GM12874 (cell line): Measurements from ENCODE around the gene ASH1L.
A peak's percentile ranks its signal among the peaks of the same experiment; 100 is the strongest.

Experiments used
- CTCF ChIP-seq: IDR thresholded peaks from 2 replicates; pipeline ENCODE4 v1.5.1; 2011; ENCODE audit warnings: low read depth, mild to moderate bottlenecking, control low read depth, low read length, moderate library complexity; ENCODE audit not compliant: insufficient read depth

Gene ASH1L

GRCh38 chr1:155324717-155325602 lies 237.6 kb downstream of the ASH1L start:
- peak; percentile 61 for TF ChIP-seq CTCF

DNA sequence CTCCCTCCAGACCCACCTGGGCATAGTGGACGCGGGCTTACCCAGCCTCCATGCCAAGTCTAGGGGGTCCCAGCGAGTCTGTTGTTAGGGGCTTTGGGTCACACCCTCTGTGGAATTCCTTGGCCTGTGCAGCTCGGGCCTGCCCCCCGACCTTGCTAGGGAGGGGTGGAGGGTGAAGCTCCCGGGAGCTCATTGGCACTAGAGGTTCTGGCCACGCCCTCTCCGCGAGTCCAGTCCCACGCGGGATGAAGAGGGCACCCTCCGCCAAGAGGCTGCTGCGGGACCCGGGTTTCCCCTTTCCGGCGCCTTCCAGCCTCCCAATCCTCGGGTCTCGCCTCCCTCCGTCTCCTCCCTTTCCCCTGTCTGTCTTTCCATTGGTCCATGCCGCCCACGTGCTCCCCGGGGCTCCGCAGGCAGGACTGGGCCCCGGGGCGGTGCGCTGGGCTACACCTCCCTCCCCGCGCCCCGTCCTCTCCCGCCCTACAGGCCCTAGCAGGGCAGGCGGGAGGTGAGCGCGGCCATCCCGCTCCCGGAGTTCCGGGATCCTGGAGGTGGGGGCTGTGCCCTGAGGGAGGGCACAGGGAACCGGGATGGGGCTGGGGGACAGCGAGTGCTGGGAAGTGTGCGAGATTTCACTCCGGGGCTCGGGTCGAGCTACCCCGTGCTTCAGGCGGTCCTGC lies 238.4 kb downstream of the ASH1L start:
- no peak for TF ChIP-seq CTCF

GRCh38 chr1:155323729-155324036 lies 238.9 kb downstream of the ASH1L start:
- no peak for TF ChIP-seq CTCF

DNA sequence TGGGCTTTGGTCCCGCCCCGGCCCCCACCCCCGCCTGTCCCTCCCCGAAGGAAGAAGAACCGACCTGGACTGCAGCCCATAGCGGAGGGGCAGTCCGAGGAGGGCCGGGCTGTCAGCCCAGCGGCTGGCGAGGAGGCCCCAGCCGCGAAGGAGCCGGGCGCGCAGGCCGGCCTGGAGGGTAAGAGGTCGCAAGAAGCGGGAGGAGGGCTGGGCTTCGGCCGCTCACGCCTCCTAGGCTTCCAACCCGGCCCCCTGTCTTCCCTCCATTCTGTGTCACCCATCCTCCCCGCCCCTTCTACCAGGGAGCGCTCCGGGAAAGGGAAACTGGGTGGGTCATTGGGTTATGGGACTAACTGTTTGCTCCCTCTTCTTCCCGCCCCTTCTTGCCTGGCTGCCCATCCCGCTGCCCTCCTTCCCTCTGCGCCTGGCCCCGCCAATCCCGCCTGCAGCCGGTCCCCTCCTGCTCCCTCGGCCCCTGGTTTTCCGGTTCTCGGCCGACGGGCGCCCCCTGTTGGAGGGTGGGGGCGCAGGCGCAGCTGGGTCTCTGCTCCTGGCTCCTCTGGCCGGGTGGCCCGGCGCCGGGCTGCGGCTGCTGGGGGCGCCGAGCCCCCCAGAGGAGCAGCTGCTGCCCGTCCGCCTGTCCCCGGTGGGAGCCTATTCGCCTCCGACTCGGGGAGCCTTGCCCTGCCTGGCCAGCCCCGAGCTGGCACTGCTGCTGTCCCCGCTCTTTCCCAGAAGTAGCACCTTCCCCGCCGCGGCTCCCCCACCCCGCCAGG lies 239.5 kb downstream of the ASH1L start:
- TF ChIP-seq CTCF, result peak; percentile 97

DNA sequence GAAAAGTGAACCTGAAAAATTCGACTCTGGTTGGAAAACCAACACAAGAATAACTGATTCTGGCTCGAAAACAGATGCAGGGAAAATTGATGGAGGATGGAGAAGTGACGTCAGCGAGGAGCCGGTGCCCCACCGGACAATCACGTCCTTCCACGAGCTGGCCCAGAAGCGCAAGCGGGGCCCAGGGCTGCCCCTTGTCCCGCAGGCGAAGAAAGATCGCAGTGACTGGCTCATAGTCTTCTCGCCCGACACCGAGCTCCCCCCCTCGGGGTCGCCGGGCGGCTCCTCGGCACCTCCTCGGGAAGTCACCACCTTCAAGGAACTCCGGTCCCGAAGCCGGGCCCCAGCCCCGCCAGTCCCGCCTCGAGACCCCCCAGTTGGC lies 240.0 kb downstream of the ASH1L start:
- no peak for TF ChIP-seq CTCF

- no peak for TF ChIP-seq CTCF
These were observed 240.7 kb downstream of the ASH1L start for GRCh38 chr1:155321639-155322503.
